HEK293 (cell line): ENCODE data around the gene CLDN7.

Experiments used
- CTCF ChIA-PET: fragments of 350-600 bp; formaldehyde crosslinking; extraction: SDS; loops from one replicate; lab custom pipeline; 2021; ENCODE audit warnings: antibody characterized with exemption; lab: Yijun Ruan, JAX
- POLR2A ChIA-PET: fragments of 300-600 bp; formaldehyde crosslinking; extraction: SDS; loops from one replicate; lab custom pipeline; 2020; ENCODE audit warnings: antibody characterized with exemption, inconsistent platforms; lab: Yijun Ruan, JAX
- H3K27ac ChIP-seq: fragments of 200-500 bp; sonication (Bioruptor generic); 2 replicates; pipeline ENCODE4 v1.5.1; 2014; ENCODE audit warnings: low read depth, low read length, control low read depth, inconsistent platforms; ENCODE audit errors: extremely low read depth
- H3K36me3 ChIP-seq, 2 experiments: fragments of 200-500 bp in 1 of 2; sonication (Bioruptor generic) in 1 of 2; 1 replicate in 1 of 2; 2 replicates in 1 of 2; pipeline ENCODE4 v1.5.1; 2014 to 2017; ENCODE audit warnings: inconsistent platforms in 2 of 2, low read length in 2 of 2; ENCODE audit not compliant: control insufficient read depth in 2 of 2, insufficient read depth in 1 of 2
- H3K4me1 ChIP-seq: fragments of 200-500 bp; sonication (Bioruptor generic); 2 replicates; pipeline ENCODE4 v1.5.1; 2014; ENCODE audit warnings: mild to moderate bottlenecking, low read length, inconsistent platforms; ENCODE audit not compliant: control insufficient read depth, insufficient read depth
- H3K4me3 ChIP-seq: 2 replicates; pipeline ENCODE4 v1.5.1; 2011; ENCODE audit warnings: low read depth, mild to moderate bottlenecking, control low read depth, low read length, moderate library complexity
- H3K9me3 ChIP-seq: fragments of 200-500 bp; sonication (Bioruptor generic); 2 replicates; pipeline ENCODE4 v1.5.1; 2014; ENCODE audit warnings: low read depth, low read length, inconsistent platforms; ENCODE audit not compliant: control insufficient read depth, insufficient read depth
- ELK4 ChIP-seq: IDR thresholded peaks from 2 replicates; pipeline ENCODE4 v1.6.1; 2011; ENCODE audit warnings: mild to moderate bottlenecking, low read depth, low read length, borderline replicate concordance
- GLI4 ChIP-seq: fragments of 450-650 bp; formaldehyde crosslinking; IDR thresholded peaks from 2 replicates; pipeline ENCODE4 v1.5.1; 2016; ENCODE audit warnings: missing biosample characterization, missing genetic modification characterization
- KLF10 ChIP-seq: fragments of 450-650 bp; IDR thresholded peaks from 2 replicates; pipeline ENCODE4 v1.5.1; 2018; ENCODE audit warnings: missing biosample characterization, mild to moderate bottlenecking, missing genetic modification characterization
- KLF16 ChIP-seq: fragments of 450-650 bp; formaldehyde crosslinking; IDR thresholded peaks from 2 replicates; pipeline ENCODE4 v1.5.1; 2017; ENCODE audit warnings: missing biosample characterization, missing genetic modification characterization
- KLF8 ChIP-seq: fragments of 450-650 bp; formaldehyde crosslinking; IDR thresholded peaks from 2 replicates; pipeline ENCODE4 v1.5.1; 2016; ENCODE audit warnings: missing biosample characterization, missing genetic modification characterization
- MYNN ChIP-seq: fragments of 450-650 bp; formaldehyde crosslinking; IDR thresholded peaks from 2 replicates; pipeline ENCODE4 v1.5.1; 2016; ENCODE audit warnings: missing biosample characterization, missing genetic modification characterization, borderline replicate concordance
- SETDB1 ChIP-seq: IDR thresholded peaks from one replicate; pipeline ENCODE4 v1.6.1; 2017; ENCODE audit warnings: mild to moderate bottlenecking, low read length, moderate library complexity, mixed read lengths; ENCODE audit not compliant: insufficient read length
- SP7 ChIP-seq: fragments of 450-650 bp; formaldehyde crosslinking; IDR thresholded peaks from 2 replicates; pipeline ENCODE4 v1.5.1; 2016; ENCODE audit warnings: missing biosample characterization, missing genetic modification characterization
- YY1 ChIP-seq: fragments of 450-650 bp; formaldehyde crosslinking; IDR thresholded peaks from 2 replicates; pipeline ENCODE4 v1.5.1; 2018; ENCODE audit warnings: missing biosample characterization, missing genetic modification characterization
- ZBTB21 ChIP-seq: fragments of 450-650 bp; formaldehyde crosslinking; IDR thresholded peaks from 2 replicates; pipeline ENCODE4 v1.5.1; 2017; ENCODE audit warnings: missing biosample characterization, missing genetic modification characterization
- ZFP3 ChIP-seq: fragments of 450-650 bp; formaldehyde crosslinking; IDR thresholded peaks from 2 replicates; pipeline ENCODE4 v1.5.1; 2016; ENCODE audit warnings: low read depth, missing biosample characterization, missing genetic modification characterization
- ZNF132 ChIP-seq: fragments of 450-650 bp; formaldehyde crosslinking; IDR thresholded peaks from 2 replicates; pipeline ENCODE4 v1.5.1; 2017; ENCODE audit warnings: missing biosample characterization, missing genetic modification characterization, borderline replicate concordance
- ZNF202 ChIP-seq: fragments of 450-650 bp; formaldehyde crosslinking; IDR thresholded peaks from 2 replicates; pipeline ENCODE4 v1.5.1; 2016; ENCODE audit warnings: missing biosample characterization, missing genetic modification characterization, borderline replicate concordance
- ZNF211 ChIP-seq: fragments of 450-650 bp; formaldehyde crosslinking; IDR thresholded peaks from 2 replicates; pipeline ENCODE4 v1.5.1; 2016; ENCODE audit warnings: low read depth, missing biosample characterization, missing genetic modification characterization
- ZNF24 ChIP-seq: fragments of 450-650 bp; formaldehyde crosslinking; IDR thresholded peaks from 2 replicates; pipeline ENCODE4 v1.5.1; 2016; ENCODE audit warnings: missing biosample characterization, missing genetic modification characterization
- ZNF335 ChIP-seq: fragments of 450-650 bp; formaldehyde crosslinking; conservative IDR thresholded peaks from 2 replicates; pipeline ENCODE4 v1.5.1; 2016; ENCODE audit warnings: missing biosample characterization, missing genetic modification characterization
- ZNF488 ChIP-seq: fragments of 450-650 bp; formaldehyde crosslinking; IDR thresholded peaks from 2 replicates; pipeline ENCODE4 v1.5.1; 2016; ENCODE audit warnings: missing biosample characterization, missing genetic modification characterization
- ZNF585B ChIP-seq: fragments of 450-650 bp; formaldehyde crosslinking; IDR thresholded peaks from 2 replicates; pipeline ENCODE4 v1.5.1; 2016; ENCODE audit warnings: missing biosample characterization, missing genetic modification characterization
- ZNF645 ChIP-seq: fragments of 450-650 bp; formaldehyde crosslinking; IDR thresholded peaks from 2 replicates; pipeline ENCODE4; 2016; ENCODE audit warnings: missing biosample characterization, missing genetic modification characterization
- ZNF664 ChIP-seq: fragments of 450-650 bp; formaldehyde crosslinking; IDR thresholded peaks from 2 replicates; pipeline ENCODE4 v1.5.1; 2016; ENCODE audit warnings: missing biosample characterization, missing genetic modification characterization
- ZNF692 ChIP-seq: fragments of 450-650 bp; formaldehyde crosslinking; IDR thresholded peaks from 2 replicates; pipeline ENCODE4 v1.5.1; 2016; ENCODE audit warnings: missing biosample characterization, missing genetic modification characterization
- ZNF707 ChIP-seq: fragments of 450-650 bp; formaldehyde crosslinking; IDR thresholded peaks from 2 replicates; pipeline ENCODE4 v1.5.1; 2016; ENCODE audit warnings: missing biosample characterization, missing genetic modification characterization
- ZNF791 ChIP-seq: fragments of 450-650 bp; formaldehyde crosslinking; IDR thresholded peaks from 2 replicates; pipeline ENCODE4 v1.5.1; 2016; ENCODE audit warnings: missing biosample characterization, missing genetic modification characterization
- ZSCAN16 ChIP-seq: fragments of 450-650 bp; formaldehyde crosslinking; IDR thresholded peaks from 2 replicates; pipeline ENCODE4 v1.5.1; 2016; ENCODE audit warnings: missing biosample characterization, missing genetic modification characterization

The CLDN7 gene

GRCh38 chr17:7256766-7257456 lies 5.4 kb downstream of the CLDN7 start (continued):
- TF ChIP-seq KLF16 (no peak), ZNF664 (no peak), GLI4 (tag by site-specific recombination) (no peak), YY1 (tag by site-specific recombination) (no peak), ZNF335 (tag by site-specific recombination) (no peak)
- TF ChIP-seq, all 188 proteins: peak for 0

- peaks cover 41 to 63% of the 10 kb centered on the region in 2 experiments for H3K36me3 ChIP-seq
- peaks cover 9% of the 10 kb centered on the region; the same call in 1 of the 2 replicates for H3K4me1 ChIP-seq
- ChIA-PET CTCF (interaction anchor here (1.0 to 1.7 kb wide), 2 partner anchors 42 kb away, joined by 4 to 7 read pairs; no protein-coding TSS in a partner anchor), POLR2A (interaction anchor here (2.5 kb wide), 1 partner anchor 9 kb away, joined by 10 read pairs; no protein-coding TSS in a partner anchor)
- TF ChIP-seq SP7 (no peak), ELK4 (no peak), SETDB1 (no peak), ZNF585B (tag by site-specific recombination) (no peak), ZFP3 (tag by site-specific recombination) (no peak), ZNF707 (no peak), ZNF488 (tag by site-specific recombination) (no peak), ZNF132 (no peak)
- no peaks in the 10 kb centered on the region for H3K9me3 ChIP-seq
- no peak overlapping the region for H3K4me3 ChIP-seq
- no peak overlapping the region for H3K27ac ChIP-seq
Measured at GRCh38 chr17:7254511-7254910, 7.8 kb downstream of the CLDN7 start.

GRCh38 chr17:7253082-7253481 lies 9.2 kb downstream of the CLDN7 start:
- H3K4me3 ChIP-seq: peak overlapping the region; percentile 91
- CTCF ChIA-PET: no interaction called here
- H3K4me1 ChIP-seq: peaks cover 13% of the 10 kb centered on the region; the same call in 1 of the 2 replicates
- H3K9me3 ChIP-seq: no peaks in the 10 kb centered on the region
- no peak for TF ChIP-seq ZSCAN16
- TF ChIP-seq ZFP3 (tag by site-specific recombination): no peak
- H3K27ac ChIP-seq: peak overlapping the region; percentile 92
- POLR2A ChIA-PET: interaction anchor here (0.6 to 2.5 kb wide), 2 partner anchors 11 to 150 kb away, joined by 5 to 10 read pairs; no protein-coding TSS in a partner anchor
- H3K36me3 ChIP-seq: peaks cover 39 to 57% of the 10 kb centered on the region in 2 experiments

GRCh38 chr17:7252176-7253043 lies 9.9 kb downstream of the CLDN7 start, which contains the start of gene ELP5:
Gene ELP5 (plus strand): TSS chr17:7252215. CDS start chr17:7252551, 336 bp downstream.
- ChIA-PET POLR2A (interaction anchor here (0.7 to 2.0 kb wide), 5 partner anchors 12 to 77 kb away, joined by 3 to 33 read pairs (median 9); partner anchors contain the start of genes ACADVL, DLG4, DVL2 and GABARAP), CTCF (no interaction called here)
- peak within 1 kb of the TSS; percentile 92 for H3K27ac ChIP-seq
- peaks cover 13% of the 10 kb centered on the region; the same call in 1 of the 2 replicates for H3K4me1 ChIP-seq
- H3K9me3 ChIP-seq: no peaks in the 10 kb centered on the region
- peaks cover 39 to 51% of the 10 kb centered on the region in 2 experiments for H3K36me3 ChIP-seq
- H3K4me3 ChIP-seq: peak within 1 kb of the TSS; percentile 91
- no peak for TF ChIP-seq ZNF211 (tag by site-specific recombination)
- TF ChIP-seq ZNF791 (tag by site-specific recombination): no peak
- peak; percentile 93 for TF ChIP-seq ZNF24 (tag by site-specific recombination)
- TF ChIP-seq ZNF692: peak; percentile 96
- peak; percentile 94 for TF ChIP-seq ZBTB21
- no peak for TF ChIP-seq MYNN (tag by site-specific recombination)
- TF ChIP-seq KLF10 (tag by site-specific recombination): peak; percentile 81
- TF ChIP-seq KLF8 (tag by site-specific recombination): peak; percentile 88
- TF ChIP-seq ZNF202 (tag by site-specific recombination): no peak
- 0 out of 2 replicates have a peak, but pooled peaks have one; percentile 12 for TF ChIP-seq ZNF645 (tag by site-specific recombination)
